C4-2B (cell line): ENCODE data around the gene ACTL8.

Experiments
- CTCF ChIP-seq: fragments of 450-650 bp; conservative IDR thresholded peaks from 2 replicates; pipeline ENCODE4 v1.5.1; 2017; ENCODE audit warnings: mild to moderate bottlenecking
- ZFX ChIP-seq: fragments of 450-650 bp; IDR thresholded peaks from 2 replicates; pipeline ENCODE4 v1.6.1; 2017

- TF ChIP-seq CTCF, result no peak
- TF ChIP-seq ZFX, result no peak
Observed at GRCh38 chr1:17792421-17792820, 37.3 kb downstream of the ACTL8 start.
